Tibial nerve (tissue), 4 donors: ENCODE results near the gene GNA14. TPM values are rescaled to one million over a fixed set of nuclear protein-coding genes. Genes with fewer than 3 reads are reported as not detected.
"Not testable (repeated sequence)": the region's sequence is repeated elsewhere in the genome, so short reads cannot be mapped to it uniquely, and the experiment has no call there.

ENCODE experiments used
- DNase-seq, 2 donors: peaks; one replicate each; pipeline ENCODE4 v3.0.0-alpha.2; 2019; ENCODE audit warnings: low spot score in 2 of 2
- H3K27ac ChIP-seq, 4 donors: fragments of 200-600 bp; sonication (generic) in 3 of 4; one replicate each; pipeline ENCODE4 v1.5.1; 2017 to 2019; ENCODE audit warnings: mild to moderate bottlenecking in 1 of 4
- H3K27me3 ChIP-seq, 2 donors: fragments of 200-600 bp; sonication (generic) in 1 of 2; one replicate each; pipeline versions ENCODE4 v1.5.1 to v1.6.0; 2017 to 2019
- H3K36me3 ChIP-seq, 3 donors: fragments of 200-600 bp; sonication (generic); one replicate each; pipeline ENCODE4 v1.5.1; 2018 to 2019
- H3K4me1 ChIP-seq, 4 donors: fragments of 200-600 bp; sonication (generic) in 3 of 4; one replicate each; pipeline ENCODE4 v1.5.1; 2017 to 2019
- H3K4me3 ChIP-seq, 4 donors: fragments of 200-600 bp; sonication (generic) in 3 of 4; one replicate each; pipeline ENCODE4 v1.5.1; 2017 to 2019; ENCODE audit warnings: mild to moderate bottlenecking in 1 of 4, moderate library complexity in 1 of 4
- H3K9me3 ChIP-seq, 4 donors: fragments of 200-600 bp; sonication (generic) in 3 of 4; one replicate each; pipeline ENCODE4 v1.5.1; 2017 to 2019
- CTCF ChIP-seq, 5 experiments: fragments of 200-600 bp in 3 of 5; fragments of 450-650 bp in 2 of 5; sonication (generic) in 3 of 5; IDR thresholded peaks; one replicate each; pipeline ENCODE4 v1.5.1; 2016 to 2019; ENCODE audit warnings: antibody characterized with exemption in 5 of 5, mild to moderate bottlenecking in 3 of 5, moderate library complexity in 2 of 5
- EP300 ChIP-seq, 2 donors: sonication (generic); formaldehyde crosslinking; IDR thresholded peaks; one replicate each; pipeline ENCODE4 v1.6.1; 2017; ENCODE audit warnings: antibody characterized with exemption in 2 of 2, mild to moderate bottlenecking in 1 of 2
- POLR2A ChIP-seq, 2 donors: fragments of 450-650 bp; IDR thresholded peaks; one replicate each; pipeline ENCODE4 v1.6.1; 2017; ENCODE audit warnings: antibody characterized with exemption in 2 of 2, mild to moderate bottlenecking in 2 of 2, moderate library complexity in 2 of 2
- WGBS, 2 donors: methylation state at CpG; one replicate each; pipeline ENCODE4 v1.1.5; 2018; 5-methylcytosine and 5-hydroxymethylcytosine counted together
- total RNA-seq, 4 donors: library from RNA; depleted of rRNA; stranded (reverse); fragments of >200 nt; gene quantifications; one replicate each; pipeline ENCODE4 v1.1.0, GENCODE V29; 2016

The GNA14 gene
- total RNA-seq, 4 donors from 2014 or later = 0.84 to 7.1 (median 3.6) TPM

DNA sequence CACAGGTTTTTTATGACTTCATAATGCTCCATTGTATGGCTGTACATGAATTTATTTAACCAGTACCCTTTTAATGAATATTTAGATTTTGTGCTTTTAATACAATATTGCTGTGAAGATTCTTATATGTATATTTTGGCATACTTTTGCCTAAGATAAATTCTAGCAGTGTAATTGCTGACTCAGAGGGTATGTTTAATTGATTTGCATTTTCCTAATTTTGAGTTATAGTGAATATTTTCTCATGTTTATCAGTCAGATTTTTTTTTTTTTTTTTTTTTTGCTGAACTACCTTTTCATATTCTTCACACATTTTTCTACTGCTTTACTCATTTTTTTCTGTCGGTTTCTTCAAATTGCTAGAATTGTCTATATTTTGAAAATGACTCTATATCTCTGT is 248.2 kb downstream of the GNA14 start:
- TF ChIP-seq POLR2A (IDR thresholded peaks at IDR 0.05) = no peak
- no peak for TF ChIP-seq CTCF (IDR thresholded peaks at IDR 0.05)
- no peak for TF ChIP-seq EP300 (IDR thresholded peaks at IDR 0.05)
- Histone ChIP-seq H3K4me3 (no peak overlapping the region), H3K9me3 (no peaks in the 10 kb centered on the region), H3K36me3 (peaks cover 0 to 21% (median 8%) of the 10 kb centered on the region in 3 donors), H3K27me3 (no peaks in the 10 kb centered on the region), H3K4me1 (no peaks in the 10 kb centered on the region), H3K27ac (no peak overlapping the region)
- WGBS, 2 donors = 96 to 97% methylated on average over 1 of the region's 1 CpG
- no peak for DNase-seq

DNA sequence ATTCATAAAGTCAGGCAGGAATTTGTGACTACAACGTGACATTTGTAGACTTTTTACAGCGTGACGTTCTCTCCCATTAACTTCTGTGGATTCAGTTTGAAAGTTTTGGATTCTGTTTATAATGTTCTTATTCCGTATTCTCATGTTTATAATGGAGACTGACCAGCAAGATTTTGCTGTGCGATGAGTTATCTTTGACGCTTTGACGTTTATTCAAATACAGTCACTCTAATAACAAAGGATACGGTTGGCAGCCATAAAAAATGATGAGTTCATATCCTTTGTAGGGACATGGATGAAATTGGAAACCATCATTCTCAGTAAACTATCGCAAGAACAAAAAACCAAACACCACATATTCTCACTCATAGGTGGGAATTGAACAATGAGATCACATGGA is 249.5 kb downstream of the GNA14 start:
- not testable (repeated sequence) for H3K4me1 ChIP-seq, H3K27ac ChIP-seq
- 92% methylated on average over 9 of the region's 9 CpGs for WGBS, 2 donors

GRCh38 chr9:77392328-77392727 is 255.8 kb downstream of the GNA14 start:
- TF ChIP-seq POLR2A (IDR thresholded peaks at IDR 0.05) (no peak), EP300 (IDR thresholded peaks at IDR 0.05) (no peak), CTCF (IDR thresholded peaks at IDR 0.05) (no peak)
- no peaks in the 10 kb centered on the region for H3K27me3 ChIP-seq
- 88 to 93% methylated on average over 7 of the region's 7 CpGs for WGBS, 2 donors
- no peak overlapping the region for H3K27ac ChIP-seq
- H3K4me3 ChIP-seq = no peak overlapping the region
- H3K4me1 ChIP-seq = no peaks in the 10 kb centered on the region
- no peak for DNase-seq
- H3K36me3 ChIP-seq = peaks cover 0 to 22% (median 0%) of the 10 kb centered on the region in 3 donors
- H3K9me3 ChIP-seq = no peaks in the 10 kb centered on the region

More for the DNA sequence above, 249.5 kb downstream of the GNA14 start:
- not testable (repeated sequence) for H3K9me3 ChIP-seq, H3K27me3 ChIP-seq, DNase-seq, H3K36me3 ChIP-seq, H3K4me3 ChIP-seq

DNA sequence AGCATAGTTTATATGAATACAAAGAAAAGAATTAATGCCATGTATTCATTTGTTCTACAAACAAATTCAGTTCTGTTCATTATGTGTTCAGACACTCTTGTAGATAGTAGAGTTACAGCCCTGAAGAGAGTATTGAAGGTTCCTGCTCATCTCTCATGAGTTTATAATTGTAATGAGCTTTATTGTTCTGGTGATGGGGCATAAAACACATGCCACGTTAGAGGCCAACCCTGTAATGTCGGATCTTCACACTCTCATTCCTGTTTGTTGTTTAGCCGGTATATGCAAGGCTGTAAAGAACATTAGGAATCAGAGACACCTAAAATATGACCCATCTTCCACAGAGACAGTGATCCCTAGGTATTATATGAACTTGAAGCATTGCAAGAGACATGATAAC is 256.3 kb downstream of the GNA14 start:
- no peaks in the 10 kb centered on the region for H3K27me3 ChIP-seq
- peaks cover 0 to 20% (median 0%) of the 10 kb centered on the region in 3 donors for H3K36me3 ChIP-seq
- H3K9me3 ChIP-seq = no peaks in the 10 kb centered on the region
- H3K4me1 ChIP-seq = no peaks in the 10 kb centered on the region
- no peak overlapping the region for H3K27ac ChIP-seq
- no peak for DNase-seq
- TF ChIP-seq POLR2A (IDR thresholded peaks at IDR 0.05) (no peak), CTCF (IDR thresholded peaks at IDR 0.05) (no peak), EP300 (IDR thresholded peaks at IDR 0.05) (no peak)
- WGBS, 2 donors = 84 to 96% methylated on average over 3 of the region's 3 CpGs
- no peak overlapping the region for H3K4me3 ChIP-seq

DNA sequence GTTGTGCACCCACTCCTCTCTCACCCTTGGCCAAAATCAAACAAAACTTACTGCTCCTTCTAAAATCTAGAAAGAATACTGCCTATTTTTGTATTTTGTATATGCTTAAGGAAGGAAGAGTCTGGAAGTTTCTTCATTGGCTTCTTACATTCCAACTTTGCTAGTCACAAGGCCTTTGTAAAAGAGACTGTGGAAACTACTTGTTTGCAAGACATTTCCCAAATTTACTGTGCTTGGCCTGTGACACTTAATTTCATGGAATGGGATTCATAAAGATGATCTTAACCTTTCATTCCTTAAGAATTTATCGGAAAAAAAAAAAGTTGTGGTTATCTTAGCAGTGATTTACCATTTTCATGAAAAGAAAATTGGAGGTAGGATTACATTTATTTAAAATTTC is 261.9 kb downstream of the GNA14 start:
- 35 to 92% methylated on average over 1 of the region's 1 CpG for WGBS, 2 donors
- DNase-seq = no peak
- TF ChIP-seq CTCF (IDR thresholded peaks at IDR 0.05) = no peak
- no peak for TF ChIP-seq EP300 (IDR thresholded peaks at IDR 0.05)
- TF ChIP-seq POLR2A (IDR thresholded peaks at IDR 0.05) = no peak
- Histone ChIP-seq H3K9me3 (no peaks in the 10 kb centered on the region), H3K4me3 (no peak overlapping the region), H3K27ac (no peak overlapping the region), H3K27me3 (no peaks in the 10 kb centered on the region), H3K36me3 (peaks cover 0 to 31% (median 0%) of the 10 kb centered on the region in 3 donors), H3K4me1 (no peaks in the 10 kb centered on the region)

GRCh38 chr9:77384406-77384805 is 263.7 kb downstream of the GNA14 start:
- no peak for TF ChIP-seq EP300 (IDR thresholded peaks at IDR 0.05)
- no peak for TF ChIP-seq POLR2A (IDR thresholded peaks at IDR 0.05)
- TF ChIP-seq CTCF (IDR thresholded peaks at IDR 0.05) = no peak
- Histone ChIP-seq H3K4me3 (no peak overlapping the region), H3K4me1 (no peaks in the 10 kb centered on the region), H3K27ac (no peak overlapping the region), H3K9me3 (no peaks in the 10 kb centered on the region), H3K36me3 (peaks cover 0 to 26% (median 0%) of the 10 kb centered on the region in 3 donors), H3K27me3 (no peaks in the 10 kb centered on the region)
- DNase-seq = no peak
